ENCODE data around the gene THOP1.

- no peak for TF ChIP-seq CTCF (IDR thresholded peaks at IDR 0.05)
- no peak for TF ChIP-seq POLR2A (IDR thresholded peaks at IDR 0.05)
These were observed 16.1 kb upstream of the THOP1 start for GRCh38 chr19:2769218-2769617.

All from uterus (tissue), 2 donors.